ENCODE measurements around the gene PHF1.
"Not testable (repeated sequence)": the region's sequence is repeated elsewhere in the genome, so short reads cannot be mapped to it uniquely, and the experiment has no call there.

- not testable (repeated sequence) for TF ChIP-seq REST (IDR thresholded peaks at IDR 0.05; ENCODE audit: borderline replicate concordance); CTCF (IDR thresholded peaks at IDR 0.05; ENCODE audit: poor library complexity, severe bottlenecking); EP300 (conservative IDR thresholded peaks at IDR 0.05; ENCODE audit: poor library complexity, severe bottlenecking); SMC3 (conservative IDR thresholded peaks at IDR 0.05; ENCODE audit: poor library complexity)
Observed at GRCh38 chr6:33371901-33372300, 38.9 kb upstream of the PHF1 start.
